LNCAP (cell line): Measurements from ENCODE around the gene KCNIP1.

Source experiments
- TF ChIP-seq, protein P1 (sequence below): fragments of 450-650 bp; IDR thresholded peaks from 2 replicates; pipeline ENCODE4 v1.5.1; 2017; ENCODE audit warnings: mild to moderate bottlenecking

Gene KCNIP1

DNA sequence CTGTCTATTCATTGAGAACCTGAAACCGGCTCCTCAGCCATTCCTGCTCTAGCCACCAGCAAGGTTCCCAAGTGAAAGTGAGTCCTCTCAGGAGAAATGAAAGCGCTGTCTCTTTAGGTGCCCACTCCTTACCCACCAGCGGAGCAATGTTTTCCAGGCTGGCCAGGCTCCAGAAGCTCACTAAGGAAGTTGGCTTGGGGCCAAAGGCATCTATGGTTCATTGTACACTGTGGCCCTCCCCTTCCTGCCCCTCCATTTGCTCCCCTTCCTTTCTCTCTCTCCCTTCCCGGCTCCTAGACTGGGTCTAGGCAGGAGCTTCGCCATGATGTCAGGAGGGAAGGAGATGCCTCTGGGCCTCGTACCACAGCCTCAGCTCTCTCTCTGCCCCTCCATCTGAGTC, 278.6 kb downstream of the KCNIP1 start:
- TF ChIP-seq, protein P1, sequence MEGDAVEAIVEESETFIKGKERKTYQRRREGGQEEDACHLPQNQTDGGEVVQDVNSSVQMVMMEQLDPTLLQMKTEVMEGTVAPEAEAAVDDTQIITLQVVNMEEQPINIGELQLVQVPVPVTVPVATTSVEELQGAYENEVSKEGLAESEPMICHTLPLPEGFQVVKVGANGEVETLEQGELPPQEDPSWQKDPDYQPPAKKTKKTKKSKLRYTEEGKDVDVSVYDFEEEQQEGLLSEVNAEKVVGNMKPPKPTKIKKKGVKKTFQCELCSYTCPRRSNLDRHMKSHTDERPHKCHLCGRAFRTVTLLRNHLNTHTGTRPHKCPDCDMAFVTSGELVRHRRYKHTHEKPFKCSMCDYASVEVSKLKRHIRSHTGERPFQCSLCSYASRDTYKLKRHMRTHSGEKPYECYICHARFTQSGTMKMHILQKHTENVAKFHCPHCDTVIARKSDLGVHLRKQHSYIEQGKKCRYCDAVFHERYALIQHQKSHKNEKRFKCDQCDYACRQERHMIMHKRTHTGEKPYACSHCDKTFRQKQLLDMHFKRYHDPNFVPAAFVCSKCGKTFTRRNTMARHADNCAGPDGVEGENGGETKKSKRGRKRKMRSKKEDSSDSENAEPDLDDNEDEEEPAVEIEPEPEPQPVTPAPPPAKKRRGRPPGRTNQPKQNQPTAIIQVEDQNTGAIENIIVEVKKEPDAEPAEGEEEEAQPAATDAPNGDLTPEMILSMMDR: no peak

DNA sequence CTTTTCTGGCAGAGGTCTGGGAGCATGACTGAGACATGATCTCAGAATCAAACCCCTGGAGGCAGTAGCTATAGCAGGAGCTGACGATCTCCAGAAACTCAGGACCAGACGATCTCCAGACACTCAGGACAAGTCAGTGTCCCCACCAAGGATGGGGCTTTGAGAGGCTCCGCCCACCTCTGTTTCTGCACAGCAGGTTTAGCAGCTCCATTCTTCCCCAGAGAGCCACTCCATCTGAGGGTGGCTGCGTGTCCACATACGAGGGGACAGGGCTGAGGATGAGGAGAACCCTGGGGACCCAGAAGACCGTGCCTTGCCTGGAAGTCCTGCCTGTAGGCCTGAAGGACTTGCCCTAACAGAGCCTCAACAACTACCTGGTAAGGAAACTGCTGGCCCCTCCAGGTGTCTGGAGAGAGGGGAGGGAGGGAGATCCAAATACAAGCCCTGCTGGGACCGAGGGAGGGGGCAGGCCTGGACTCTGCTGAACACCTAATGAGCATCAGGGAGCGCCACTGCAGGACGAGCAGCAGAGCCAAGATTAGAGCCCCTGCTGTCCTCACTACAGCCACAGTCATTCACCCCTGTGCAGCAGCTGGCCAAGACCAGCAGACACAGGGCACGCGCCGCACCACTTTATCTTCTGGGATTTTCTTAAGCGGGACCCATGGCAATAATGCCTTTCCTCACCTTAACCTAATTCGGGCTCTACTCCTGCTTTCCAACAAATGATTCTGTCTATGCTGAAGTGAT, 279.9 kb downstream of the KCNIP1 start, which contains the start of gene GABRP:
Gene GABRP (plus strand): TSS at position 228 of the 750 bp plus-strand sequence. CDS start 4,891 bp downstream, outside the sequence.
- TF ChIP-seq, protein P1: no peak

DNA sequence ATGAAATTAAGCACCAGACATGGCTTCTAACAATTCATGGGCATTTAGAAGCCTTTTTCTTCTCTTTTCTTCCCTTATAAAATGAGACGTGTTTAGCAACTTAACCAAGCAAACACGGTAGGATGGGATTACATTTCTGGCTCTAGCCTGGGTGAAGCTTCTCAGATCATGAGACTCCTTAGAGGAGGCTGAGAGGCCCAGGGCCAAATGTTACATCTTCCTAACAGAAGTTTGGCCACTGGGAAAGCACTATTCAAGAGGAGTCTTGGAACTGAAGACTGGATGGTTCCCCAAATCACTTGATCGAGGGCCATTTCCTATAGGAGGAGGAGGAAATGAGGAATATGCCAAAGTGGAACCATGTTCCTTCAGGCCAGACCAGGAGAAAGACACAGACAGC, 281.6 kb downstream of the KCNIP1 start:
- TF ChIP-seq, protein P1: no peak
